A549 (cell line): Measurements from ENCODE around the gene IGFALS.

ENCODE experiments used
- BHLHE40 ChIP-seq: IDR thresholded peaks from 2 replicates; pipeline ENCODE4 v1.6.1; 2012; ENCODE audit warnings: low read depth, low read length, inconsistent platforms
- CHD4 ChIP-seq: fragments of 200-600 bp; sonication (generic); IDR thresholded peaks from 2 replicates; pipeline ENCODE4 v1.6.1; 2016; ENCODE audit warnings: antibody characterized with exemption, mild to moderate bottlenecking, borderline replicate concordance
- ESRRA ChIP-seq: fragments of 150-350 bp; IDR thresholded peaks from 2 replicates; pipeline ENCODE4 v1.6.1; 2014; ENCODE audit warnings: mild to moderate bottlenecking, low read length, borderline replicate concordance
- KDM1A ChIP-seq: fragments of 200-600 bp; sonication (generic); IDR thresholded peaks from 2 replicates; pipeline ENCODE4 v1.6.1; 2016; ENCODE audit warnings: low read depth, mild to moderate bottlenecking
- MAFK ChIP-seq: fragments of 450-650 bp; IDR thresholded peaks from 2 replicates; pipeline ENCODE4 v1.6.1; 2014; ENCODE audit not compliant: partially characterized antibody
- MAZ ChIP-seq: fragments of 150-350 bp; IDR thresholded peaks from 2 replicates; pipeline ENCODE4 v1.6.1; 2014; ENCODE audit warnings: antibody characterized with exemption, low read depth, low read length, borderline replicate concordance
- NR3C1 ChIP-seq: fragments of >200 bp; sonication (Bioruptor Twin); formaldehyde crosslinking; IDR thresholded peaks from 3 replicates; pipeline ENCODE4 v1.6.1; 2017
- POLR2A ChIP-seq: IDR thresholded peaks from 2 replicates; pipeline ENCODE4 v1.6.1; 2012; ENCODE audit warnings: mild to moderate bottlenecking, low read length
- SMC3 ChIP-seq: fragments of >200 bp; sonication (Bioruptor Twin); formaldehyde crosslinking; IDR thresholded peaks from 3 replicates; pipeline ENCODE4 v1.6.1; 2018; ENCODE audit warnings: inconsistent platforms
- TF ChIP-seq, protein P1 (sequence below): fragments of >200 bp; sonication (Bioruptor Twin); formaldehyde crosslinking; IDR thresholded peaks from 3 replicates; pipeline ENCODE4 v1.5.1; 2016
- TF ChIP-seq, protein P2 (sequence below): fragments of 450-650 bp; IDR thresholded peaks from 2 replicates; pipeline ENCODE4 v1.6.1; 2014; ENCODE audit warnings: antibody characterized with exemption

DNA sequence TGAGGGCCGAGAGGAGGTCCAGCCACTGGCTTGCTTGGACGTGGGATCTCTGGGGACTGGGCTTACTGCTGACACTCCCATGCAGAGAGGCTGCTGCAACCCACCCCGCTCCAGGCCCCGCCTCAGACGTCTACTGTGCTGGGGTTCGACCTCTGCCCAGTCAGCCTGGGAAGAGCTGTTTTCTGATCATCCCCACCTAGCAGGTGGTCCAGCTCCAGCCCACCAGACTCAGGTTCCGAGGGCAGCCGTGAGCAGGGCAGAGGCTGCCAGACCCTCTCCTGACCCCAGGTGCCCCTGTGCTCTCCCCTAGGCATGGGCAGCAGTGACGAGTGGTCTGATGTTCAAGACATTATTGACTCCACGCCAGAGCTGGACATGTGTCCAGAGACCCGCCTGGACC is 45.6 kb downstream of the IGFALS start:
- no peak for TF ChIP-seq MAFK
- TF ChIP-seq ESRRA, result no peak
- no peak for TF ChIP-seq CHD4
- TF ChIP-seq POLR2A, result no peak
- TF ChIP-seq, protein P1, sequence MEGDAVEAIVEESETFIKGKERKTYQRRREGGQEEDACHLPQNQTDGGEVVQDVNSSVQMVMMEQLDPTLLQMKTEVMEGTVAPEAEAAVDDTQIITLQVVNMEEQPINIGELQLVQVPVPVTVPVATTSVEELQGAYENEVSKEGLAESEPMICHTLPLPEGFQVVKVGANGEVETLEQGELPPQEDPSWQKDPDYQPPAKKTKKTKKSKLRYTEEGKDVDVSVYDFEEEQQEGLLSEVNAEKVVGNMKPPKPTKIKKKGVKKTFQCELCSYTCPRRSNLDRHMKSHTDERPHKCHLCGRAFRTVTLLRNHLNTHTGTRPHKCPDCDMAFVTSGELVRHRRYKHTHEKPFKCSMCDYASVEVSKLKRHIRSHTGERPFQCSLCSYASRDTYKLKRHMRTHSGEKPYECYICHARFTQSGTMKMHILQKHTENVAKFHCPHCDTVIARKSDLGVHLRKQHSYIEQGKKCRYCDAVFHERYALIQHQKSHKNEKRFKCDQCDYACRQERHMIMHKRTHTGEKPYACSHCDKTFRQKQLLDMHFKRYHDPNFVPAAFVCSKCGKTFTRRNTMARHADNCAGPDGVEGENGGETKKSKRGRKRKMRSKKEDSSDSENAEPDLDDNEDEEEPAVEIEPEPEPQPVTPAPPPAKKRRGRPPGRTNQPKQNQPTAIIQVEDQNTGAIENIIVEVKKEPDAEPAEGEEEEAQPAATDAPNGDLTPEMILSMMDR, result no peak
- no peak for TF ChIP-seq KDM1A
- TF ChIP-seq MAZ, result no peak
- TF ChIP-seq NR3C1, result no peak
- no peak for TF ChIP-seq BHLHE40
- TF ChIP-seq SMC3, result no peak
- TF ChIP-seq, protein P2, sequence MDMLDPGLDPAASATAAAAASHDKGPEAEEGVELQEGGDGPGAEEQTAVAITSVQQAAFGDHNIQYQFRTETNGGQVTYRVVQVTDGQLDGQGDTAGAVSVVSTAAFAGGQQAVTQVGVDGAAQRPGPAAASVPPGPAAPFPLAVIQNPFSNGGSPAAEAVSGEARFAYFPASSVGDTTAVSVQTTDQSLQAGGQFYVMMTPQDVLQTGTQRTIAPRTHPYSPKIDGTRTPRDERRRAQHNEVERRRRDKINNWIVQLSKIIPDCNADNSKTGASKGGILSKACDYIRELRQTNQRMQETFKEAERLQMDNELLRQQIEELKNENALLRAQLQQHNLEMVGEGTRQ, result no peak
